Gastrocnemius medialis (tissue), 4 donors: ENCODE measurements around the gene UPF1.

Source experiments
- CTCF ChIP-seq, 5 experiments: fragments of 450-650 bp in 3 of 5; fragments of 200-600 bp in 2 of 5; sonication (generic) in 2 of 5; IDR thresholded peaks in 4 of 5; conservative IDR thresholded peaks in 1 of 5; 1 replicate in 4 of 5; 2 replicates in 1 of 5; pipeline ENCODE4 v1.5.1; 2016 to 2019; ENCODE audit warnings: antibody characterized with exemption in 5 of 5, mild to moderate bottlenecking in 3 of 5, moderate library complexity in 3 of 5
- POLR2A ChIP-seq, 2 donors: fragments of 450-650 bp; IDR thresholded peaks; one replicate each; pipeline ENCODE4 v1.6.1; 2017; ENCODE audit warnings: antibody characterized with exemption in 2 of 2, mild to moderate bottlenecking in 2 of 2, moderate library complexity in 2 of 2

- TF ChIP-seq CTCF (IDR thresholded peaks at IDR 0.05 in 4 of 5, conservative IDR thresholded peaks at IDR 0.05 in 1 of 5) (no peak), POLR2A (IDR thresholded peaks at IDR 0.05) (no peak)
Measured at GRCh38 chr19:18905513-18906236, 73.9 kb downstream of the UPF1 start.
